GM18526 (cell line): ENCODE measurements around the gene RAB11FIP4.

Experiments
- POLR2A ChIP-seq: IDR thresholded peaks from 3 replicates; pipeline ENCODE4 v1.6.1; 2011; ENCODE audit not compliant: insufficient read length; ENCODE audit errors: extremely low read depth

RAB11FIP4 gene

DNA sequence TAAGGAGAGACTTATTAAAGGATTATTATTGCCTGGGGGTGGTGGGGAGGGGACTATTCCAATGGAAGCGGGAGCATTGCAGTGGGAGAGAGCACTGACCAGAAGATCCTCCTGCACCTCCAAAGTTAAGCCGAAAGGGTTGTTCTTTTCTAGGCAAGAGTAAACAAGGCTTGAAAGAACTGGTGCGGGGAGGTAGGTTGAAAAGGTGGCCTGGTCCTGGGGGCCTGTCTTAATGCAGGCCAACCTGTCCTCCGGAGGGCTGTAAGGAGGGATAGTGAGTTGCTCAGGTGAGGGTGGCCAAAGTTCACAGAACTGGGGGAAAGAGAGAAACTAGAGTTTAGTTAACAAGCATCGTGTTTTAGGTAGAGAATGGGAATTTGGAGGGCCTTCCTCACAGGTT, 65.3 kb downstream of the RAB11FIP4 start:
- TF ChIP-seq POLR2A, result no peak

DNA sequence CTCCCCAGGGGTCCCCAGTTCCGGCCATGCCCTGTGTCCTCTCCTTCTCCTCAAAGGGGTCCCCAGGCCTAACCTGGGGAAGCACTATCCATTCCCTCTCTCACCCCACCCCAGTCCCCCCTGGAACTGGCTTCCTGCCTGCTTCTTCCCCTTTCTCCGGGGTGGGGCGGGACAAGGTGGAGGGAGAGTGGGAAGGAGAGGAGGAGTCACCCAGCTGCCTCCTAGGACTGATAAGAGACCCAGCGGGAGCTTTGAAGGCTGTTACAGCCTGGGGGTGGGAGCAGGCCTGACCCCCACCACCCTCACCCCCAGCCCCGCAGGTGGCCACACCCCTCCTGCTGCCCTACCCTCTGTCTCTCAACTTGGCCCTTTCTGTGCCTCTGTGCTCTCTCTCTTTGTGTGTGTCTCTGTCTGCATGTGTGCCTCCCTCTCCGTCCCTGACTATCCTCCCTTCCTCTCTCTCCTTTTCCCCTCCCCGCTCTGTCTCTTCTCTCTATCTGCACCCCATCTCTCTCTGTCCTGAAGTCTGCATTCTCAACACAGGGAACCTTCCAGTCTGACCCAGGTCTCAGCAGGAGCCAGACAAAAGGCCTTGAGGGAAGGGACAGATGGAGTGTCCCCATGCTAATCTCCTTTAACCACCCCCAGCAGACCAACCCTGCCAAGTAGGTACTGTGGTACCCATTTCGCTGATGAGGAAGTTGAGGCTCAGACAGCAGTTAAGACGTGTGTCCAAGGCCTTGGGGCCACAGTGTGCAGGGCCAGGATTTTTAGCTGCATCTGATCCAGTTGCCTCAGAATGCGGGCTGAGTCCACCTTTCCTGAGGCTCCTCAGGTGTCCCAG, 66.1 kb downstream of the RAB11FIP4 start:
- TF ChIP-seq POLR2A, result no peak

DNA sequence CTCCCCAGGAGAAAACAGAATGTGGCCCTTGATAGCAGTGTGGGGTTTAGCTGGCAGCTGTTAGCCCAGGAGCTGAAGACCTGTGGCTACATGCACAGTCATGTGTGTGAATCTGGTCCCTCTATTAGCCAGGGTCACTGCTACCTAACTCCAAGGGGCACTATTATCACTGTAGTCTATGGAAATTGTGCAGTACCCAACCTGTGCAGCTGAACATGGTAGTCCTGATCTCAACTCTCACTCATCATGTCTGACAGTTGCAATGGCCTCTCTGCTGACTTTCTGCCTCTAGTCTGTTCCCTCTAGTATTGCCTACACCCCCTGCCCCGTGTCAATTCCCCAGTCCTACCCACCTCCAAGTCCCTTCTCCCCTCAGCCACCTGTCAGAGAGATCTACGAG, 67.4 kb downstream of the RAB11FIP4 start:
- no peak for TF ChIP-seq POLR2A

DNA sequence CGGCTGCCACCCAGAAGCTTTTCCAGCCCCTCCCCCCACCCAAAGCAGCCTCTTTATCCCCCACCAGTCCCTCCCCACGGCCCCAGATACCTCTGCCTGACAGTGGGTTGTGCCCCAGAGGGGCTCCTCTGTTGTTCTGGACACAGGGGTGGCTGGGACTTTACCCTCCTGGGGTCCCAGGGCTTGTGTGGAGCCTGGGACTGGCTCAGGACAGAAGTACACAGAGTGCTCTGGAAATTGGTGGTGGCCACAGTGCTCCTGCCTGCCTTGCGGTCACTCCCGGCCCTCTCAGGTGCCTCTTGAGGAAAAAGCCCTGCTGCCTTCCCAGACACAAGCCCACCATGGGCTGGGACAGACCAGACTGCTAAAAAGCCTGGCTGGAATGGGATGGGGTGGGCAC, 68.2 kb downstream of the RAB11FIP4 start:
- no peak for TF ChIP-seq POLR2A

DNA sequence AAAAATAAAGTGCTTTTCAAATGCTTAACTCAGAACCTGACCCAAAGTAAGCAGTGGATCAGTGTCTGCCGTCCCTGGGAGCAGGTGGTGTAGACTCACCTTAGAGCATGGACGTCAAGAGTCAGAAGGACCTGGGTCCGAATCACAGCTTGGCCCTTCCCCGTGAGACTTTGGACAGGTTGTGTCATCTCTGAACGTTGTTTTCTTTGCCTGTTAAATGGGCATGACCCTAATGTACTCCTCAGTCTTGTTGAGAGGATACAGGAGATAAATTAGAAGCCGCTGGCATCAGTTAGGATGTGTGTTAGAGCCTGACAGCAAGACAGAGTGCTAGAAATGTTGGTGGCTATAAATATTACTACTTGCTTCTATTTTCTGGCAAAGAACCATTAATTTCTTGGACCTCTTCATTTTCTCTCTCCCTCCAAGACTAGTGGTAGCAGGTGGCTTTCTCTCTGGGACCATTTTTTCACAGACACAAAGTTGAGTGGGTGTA, 68.8 kb downstream of the RAB11FIP4 start:
- no peak for TF ChIP-seq POLR2A

DNA sequence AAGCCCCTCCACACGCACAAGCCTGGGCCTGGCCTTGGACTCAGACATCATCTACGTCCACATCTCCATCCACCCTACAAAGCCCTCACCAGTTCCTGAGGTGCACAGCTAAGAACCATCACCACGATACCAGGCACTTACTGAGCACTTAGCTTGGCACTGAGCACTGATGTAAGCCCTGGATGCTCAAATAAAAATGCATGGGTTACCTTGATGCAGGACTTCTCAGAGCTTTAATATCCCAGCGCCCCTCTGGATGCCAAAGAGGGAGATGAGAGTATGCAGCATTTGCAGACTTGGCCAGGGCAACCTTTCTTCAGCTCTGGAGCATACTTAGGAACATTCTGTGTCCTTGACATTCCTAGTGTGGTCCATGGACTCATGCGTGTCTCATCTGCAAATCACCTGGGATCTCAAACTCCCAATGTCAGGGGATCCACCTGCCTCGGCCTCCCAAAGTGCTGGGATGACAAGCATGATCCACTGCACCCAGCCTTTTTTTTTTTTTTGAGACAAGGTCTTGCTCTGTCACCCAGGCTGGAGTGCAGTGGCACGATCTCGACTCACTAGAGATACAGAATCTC, 69.8 kb downstream of the RAB11FIP4 start:
- no peak for TF ChIP-seq POLR2A

DNA sequence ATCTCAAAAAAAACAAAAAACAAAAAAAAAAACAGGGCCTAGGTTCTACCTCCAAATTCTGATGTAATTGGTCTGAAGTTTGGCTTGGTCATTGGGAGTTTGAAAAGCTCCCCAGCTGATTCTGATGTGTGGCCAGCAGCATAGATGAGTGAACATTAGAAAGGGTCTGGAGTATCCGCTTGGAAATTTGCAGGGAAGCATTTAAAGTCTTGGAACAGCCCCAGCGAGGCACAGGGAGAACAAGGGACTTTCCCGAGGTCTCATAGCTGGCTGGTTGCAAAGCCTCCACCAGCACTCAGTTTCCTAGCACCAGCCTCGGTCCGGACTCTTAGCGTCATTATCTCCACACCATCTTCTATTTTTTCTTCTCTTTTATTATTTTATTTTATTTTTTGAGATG, 70.8 kb downstream of the RAB11FIP4 start:
- TF ChIP-seq POLR2A, result no peak

DNA sequence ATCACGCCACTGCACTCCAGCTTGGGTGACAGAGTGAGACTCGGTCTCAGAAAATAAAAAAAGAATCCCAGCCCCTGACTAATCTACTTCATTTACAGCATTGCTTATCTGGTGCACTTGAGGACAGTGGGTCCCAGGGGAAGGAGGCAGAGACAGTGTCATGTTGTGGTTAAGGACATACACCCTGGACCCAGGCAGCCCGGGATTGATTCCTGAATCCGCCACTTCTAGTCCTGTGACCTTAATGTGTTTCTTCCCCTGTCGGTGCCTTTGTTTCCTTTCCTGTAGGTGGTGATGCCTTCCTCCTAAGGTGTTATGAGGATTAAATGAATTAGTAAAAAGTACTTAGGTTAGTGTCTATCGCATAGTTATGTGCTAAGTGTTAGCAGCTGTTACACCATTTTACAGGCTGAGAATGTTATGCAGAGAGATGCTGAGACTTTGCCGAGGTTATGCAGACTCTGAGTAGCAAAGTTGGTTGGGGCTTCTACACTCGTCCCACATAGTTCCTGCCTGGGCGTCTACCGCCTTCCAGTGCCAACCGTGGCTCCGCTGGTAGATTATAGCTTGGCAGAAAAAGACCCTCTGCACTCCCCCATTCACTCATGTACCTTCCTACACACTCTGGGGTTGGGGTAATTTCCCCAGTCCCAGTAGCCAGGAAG, 74.8 kb downstream of the RAB11FIP4 start:
- TF ChIP-seq POLR2A, result no peak

DNA sequence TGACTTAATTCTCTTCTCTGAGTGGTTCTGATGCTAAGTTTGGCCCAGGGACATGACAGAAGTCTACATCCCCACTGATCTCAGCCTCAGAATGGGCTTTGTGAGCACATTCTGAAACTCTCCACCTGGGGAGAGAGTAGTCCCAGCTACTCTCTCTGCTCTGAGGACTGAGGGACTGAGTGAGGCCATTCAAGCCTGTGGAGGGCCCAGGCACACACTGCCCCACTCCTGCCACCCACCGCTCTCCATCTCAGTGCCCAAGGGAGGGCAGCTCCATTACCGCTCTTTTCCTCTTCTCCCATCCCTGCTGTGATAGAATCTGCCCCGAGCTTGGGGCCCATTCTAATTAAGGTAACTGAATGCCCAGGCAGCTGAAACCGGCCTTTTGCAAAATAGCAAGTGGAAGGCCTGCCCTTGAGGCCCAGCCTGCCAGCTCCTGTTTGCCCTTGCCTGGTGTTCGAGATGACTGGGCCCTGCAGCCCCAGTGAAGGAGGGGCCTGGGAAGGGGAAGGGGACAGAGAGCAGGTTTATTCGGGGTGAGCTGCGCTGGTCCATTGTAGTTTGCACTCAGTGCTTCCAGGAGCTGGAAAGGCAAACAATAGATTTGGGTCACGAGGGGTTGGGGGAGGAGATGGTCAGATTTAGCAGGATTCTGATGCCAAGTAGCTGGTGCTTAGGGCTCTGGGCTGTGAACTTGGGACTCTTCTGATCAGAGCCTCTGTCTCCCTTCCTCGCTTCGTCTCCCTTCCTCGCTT, 76.2 kb downstream of the RAB11FIP4 start:
- TF ChIP-seq POLR2A, result no peak

DNA sequence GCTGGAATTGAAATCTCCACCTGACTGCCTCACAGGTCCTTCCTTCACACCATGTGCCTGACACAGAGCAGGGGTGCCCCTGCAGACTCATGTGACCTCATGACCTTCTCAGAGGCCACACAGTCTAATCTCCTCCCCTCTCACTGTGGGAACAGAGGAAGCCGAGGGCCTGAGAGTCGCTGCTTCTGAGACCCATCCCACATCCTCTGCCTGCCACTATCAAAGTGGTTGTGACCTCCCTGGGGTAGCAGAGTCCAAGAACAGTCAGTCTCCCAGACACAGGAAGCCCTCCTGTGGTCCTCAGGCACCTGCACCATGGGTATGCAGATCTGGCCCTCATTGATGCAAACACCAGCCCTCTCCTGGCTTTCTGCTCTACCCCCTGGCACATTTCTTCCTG, 78.5 kb downstream of the RAB11FIP4 start:
- TF ChIP-seq POLR2A, result no peak

DNA sequence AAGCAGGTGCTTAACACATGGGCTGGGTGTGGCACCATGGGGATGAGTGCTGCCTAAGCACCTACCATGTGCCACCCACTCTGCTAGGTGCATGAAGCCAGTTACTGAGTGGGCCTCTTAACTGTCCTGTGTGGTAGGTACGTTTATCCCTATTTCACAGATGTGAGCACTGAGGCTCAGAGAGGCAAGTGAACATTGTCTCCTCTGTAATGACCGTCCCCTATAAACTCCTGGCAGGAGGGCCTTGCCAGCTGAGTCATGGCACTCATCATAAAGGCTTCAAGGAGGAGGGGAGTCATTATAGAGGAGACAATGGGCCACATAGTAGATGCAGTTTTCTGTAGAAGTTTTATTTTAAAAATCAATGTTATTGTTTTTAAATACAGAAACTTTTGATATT, 79.1 kb downstream of the RAB11FIP4 start:
- no peak for TF ChIP-seq POLR2A

DNA sequence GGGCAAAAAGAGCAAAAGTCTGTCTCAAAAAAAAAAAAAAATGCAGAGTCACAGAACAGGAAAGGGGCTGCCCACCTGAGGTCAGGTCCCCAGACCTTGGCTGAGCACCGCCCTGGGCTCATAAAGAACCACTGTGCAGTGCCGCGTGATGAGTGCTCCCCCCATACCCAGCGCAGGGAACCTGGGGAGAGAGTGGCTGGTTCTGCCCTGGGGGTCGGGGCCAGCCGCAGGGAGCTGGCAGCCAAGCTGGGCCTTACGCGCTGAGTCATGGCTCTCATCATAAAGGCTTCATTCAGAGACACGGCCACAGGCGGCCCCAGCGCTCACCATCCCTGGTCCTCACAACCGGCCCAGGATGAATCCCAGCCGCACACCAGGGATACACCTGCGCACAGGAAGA, 80.7 kb downstream of the RAB11FIP4 start:
- no peak for TF ChIP-seq POLR2A

DNA sequence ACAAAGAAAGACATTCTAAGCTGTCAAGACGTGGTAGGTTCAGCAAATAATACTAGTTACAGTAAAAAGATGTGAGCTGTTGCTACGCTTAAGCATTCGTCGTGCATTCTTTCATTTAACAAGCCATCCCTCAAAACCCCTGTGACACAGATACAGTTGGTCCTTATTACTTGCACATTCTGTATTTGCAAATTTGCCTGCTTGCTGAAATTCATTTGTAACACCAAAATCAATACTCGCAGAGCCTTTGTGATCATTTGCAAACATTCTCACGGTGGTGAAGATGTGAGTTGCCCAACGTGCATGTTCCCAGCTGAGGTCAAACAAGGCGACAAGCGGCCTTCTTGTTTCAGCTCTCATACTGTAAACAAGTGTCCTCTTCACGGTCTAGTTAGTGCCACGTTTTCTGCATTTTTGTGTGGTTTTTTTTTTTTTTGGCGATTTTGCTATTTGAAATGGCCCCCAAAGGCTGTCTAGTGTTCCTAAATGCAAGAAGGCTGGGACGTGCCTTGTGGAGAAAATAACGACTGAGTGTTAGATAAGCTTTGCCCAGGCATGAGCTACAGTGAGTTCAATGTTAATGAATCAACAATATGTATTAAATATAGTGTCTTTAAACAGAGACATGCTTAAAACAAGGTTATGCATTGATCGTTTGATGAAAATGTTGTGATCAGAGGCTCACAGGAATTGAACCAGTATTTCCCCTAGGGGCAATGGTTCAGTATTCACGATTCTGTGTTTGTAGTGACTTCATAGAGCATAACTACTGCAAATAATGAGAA, 84.1 kb downstream of the RAB11FIP4 start:
- TF ChIP-seq POLR2A, result no peak

DNA sequence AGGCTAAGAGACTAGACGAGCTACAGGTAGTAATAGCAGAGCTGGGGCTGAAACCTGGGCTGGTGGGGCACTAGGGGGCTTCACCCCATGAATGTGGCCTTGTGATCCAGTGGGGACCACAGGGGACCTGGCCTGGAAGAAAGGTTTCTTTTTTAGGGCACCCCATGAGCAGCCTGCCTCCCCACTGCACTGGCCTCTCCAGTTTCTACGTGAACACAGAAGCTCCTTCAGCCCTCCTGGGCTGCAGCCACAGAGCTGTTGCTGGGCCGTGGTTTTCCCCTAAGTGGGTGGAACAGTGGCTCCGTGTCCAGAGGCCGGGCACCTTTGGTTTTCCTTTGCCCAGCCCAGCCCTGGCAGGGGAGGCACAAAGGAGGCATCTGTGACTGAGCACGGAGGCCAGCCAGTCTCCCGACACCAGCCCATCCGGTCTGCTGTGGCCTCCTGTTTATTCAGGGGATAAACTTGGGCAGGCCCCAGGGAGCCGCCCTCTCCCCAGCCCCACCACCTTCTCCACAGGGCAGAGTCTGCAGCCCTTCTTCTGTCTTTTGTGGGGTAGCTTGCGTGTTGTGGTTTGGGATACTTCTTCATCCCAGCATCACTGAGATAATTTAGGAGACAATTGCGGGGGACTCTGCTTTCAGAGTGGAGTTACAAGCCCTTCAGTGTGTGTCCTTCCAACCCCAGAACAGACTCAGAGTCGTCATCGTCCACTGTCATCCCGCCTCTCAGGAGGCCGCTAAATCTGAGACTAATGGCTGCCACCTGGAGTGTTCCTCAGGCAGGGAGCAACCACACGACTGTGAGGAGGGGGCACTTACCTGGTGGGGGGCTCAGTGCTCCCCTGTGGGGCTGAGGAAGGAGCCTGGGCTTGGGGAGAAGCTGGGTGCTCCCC, 85.3 kb downstream of the RAB11FIP4 start:
- no peak for TF ChIP-seq POLR2A
